GM19351 (cell line): Measurements from ENCODE around the gene BIRC5.
"Not testable (repeated sequence)": the region's sequence is repeated elsewhere in the genome, so short reads cannot be mapped to it uniquely, and the experiment has no call there.

ENCODE experiments used
- ATAC-seq: cut with Tn5 transposase; IDR thresholded peaks from one replicate; pipeline ENCODE4 v1.9.1; 2021; ENCODE audit warnings: mild to moderate bottlenecking, moderate library complexity; ENCODE audit not compliant: unreplicated experiment

BIRC5 gene

GRCh38 chr17:78224231-78225087, 10.4 kb downstream of the BIRC5 start:
- ATAC-seq, result no peak

GRCh38 chr17:78225088-78225865, 11.2 kb downstream of the BIRC5 start:
- no peak for ATAC-seq

GRCh38 chr17:78226055-78226758, 12.2 kb downstream of the BIRC5 start:
- ATAC-seq, result no peak

GRCh38 chr17:78226759-78227454, 12.9 kb downstream of the BIRC5 start:
- no peak for ATAC-seq

- ATAC-seq, result no peak
Measured at GRCh38 chr17:78227455-78227916, 13.4 kb downstream of the BIRC5 start.

GRCh38 chr17:78228176-78228575, 14.1 kb downstream of the BIRC5 start:
- no peak for ATAC-seq

GRCh38 chr17:78230252-78230962, 16.4 kb downstream of the BIRC5 start:
- ATAC-seq, result no peak

- ATAC-seq, result no peak
Measured at GRCh38 chr17:78230996-78231935, 17.2 kb downstream of the BIRC5 start, which contains the start of gene TMEM235. Gene TMEM235 (plus strand): TSS chr17:78231631. CDS start chr17:78232024, 393 bp downstream.

- ATAC-seq, result no peak
Measured at GRCh38 chr17:78231991-78232858, 18.2 kb downstream of the BIRC5 start.

- ATAC-seq, result no peak
Measured at GRCh38 chr17:78232859-78233173, 18.8 kb downstream of the BIRC5 start.

- no peak for ATAC-seq
Measured at GRCh38 chr17:78233678-78234077, 19.6 kb downstream of the BIRC5 start.

- ATAC-seq, result no peak
Measured at GRCh38 chr17:78234261-78234865, 20.3 kb downstream of the BIRC5 start.

- not testable (repeated sequence) for ATAC-seq
Measured at GRCh38 chr17:78235022-78235421, 21.0 kb downstream of the BIRC5 start.

GRCh38 chr17:78235885-78236284, 21.8 kb downstream of the BIRC5 start:
- ATAC-seq, result no peak

- no peak for ATAC-seq
Measured at GRCh38 chr17:78236362-78237127, 22.5 kb downstream of the BIRC5 start.

GRCh38 chr17:78237401-78238012, 23.5 kb downstream of the BIRC5 start:
- no peak for ATAC-seq
